OCI-LY1 (cell line): ENCODE measurements around the gene ZFR.

ENCODE experiments used
- H2AFZ ChIP-seq: fragments of 200-600 bp; sonication (generic), shearing (Covaris generic); 2 replicates; pipeline ENCODE4 v1.6.0; 2014; ENCODE audit warnings: antibody characterized with exemption, mild to moderate bottlenecking, low read length
- H3F3A ChIP-seq: fragments of 200-600 bp; sonication (generic), shearing (Covaris generic); 2 replicates; pipeline ENCODE4 v1.6.0; 2014; ENCODE audit warnings: mild to moderate bottlenecking, antibody characterized with exemption, low read length, moderate library complexity; ENCODE audit not compliant: insufficient read depth
- H3K27ac ChIP-seq: fragments of 200-600 bp; sonication (generic); 2 replicates; pipeline ENCODE4 v1.5.1; 2014; ENCODE audit warnings: low read length, mixed run types, mild to moderate bottlenecking, low read depth; ENCODE audit not compliant: poor library complexity, severe bottlenecking
- H3K27me3 ChIP-seq: fragments of 200-600 bp; sonication (generic); 2 replicates; pipeline ENCODE4 v1.6.0; 2014; ENCODE audit warnings: antibody characterized with exemption, mild to moderate bottlenecking, low read length, moderate library complexity; ENCODE audit not compliant: insufficient read depth
- H3K36me3 ChIP-seq: fragments of 200-600 bp; sonication (generic); 2 replicates; pipeline ENCODE4 v1.6.1; 2014; ENCODE audit warnings: mild to moderate bottlenecking, antibody characterized with exemption, low read length, moderate library complexity, mixed read lengths; ENCODE audit not compliant: insufficient read depth
- H3K4me1 ChIP-seq: fragments of 200-600 bp; sonication (generic); 2 replicates; pipeline ENCODE4 v1.5.1; 2014; ENCODE audit warnings: mild to moderate bottlenecking, low read length, moderate library complexity; ENCODE audit not compliant: insufficient read depth, severe bottlenecking
- H3K4me2 ChIP-seq: fragments of 200-600 bp; sonication (generic), shearing (Covaris generic); 2 replicates; pipeline ENCODE4 v1.6.1; 2014; ENCODE audit warnings: low read length
- H3K4me3 ChIP-seq: fragments of 200-600 bp; sonication (generic); 2 replicates; pipeline ENCODE4 v1.5.1; 2014; ENCODE audit warnings: low read length, low read depth, mild to moderate bottlenecking, mixed read lengths; ENCODE audit not compliant: poor library complexity, severe bottlenecking
- H3K79me2 ChIP-seq: fragments of 200-600 bp; shearing (Covaris generic); 2 replicates; pipeline ENCODE4 v1.6.1; 2016; ENCODE audit warnings: mixed run types, low read length, mixed read lengths; ENCODE audit not compliant: insufficient read depth
- H3K9ac ChIP-seq: fragments of 200-600 bp; sonication (generic), shearing (Covaris generic); 2 replicates; pipeline ENCODE4 v1.6.1; 2014; ENCODE audit warnings: mild to moderate bottlenecking, low read length, mixed read lengths
- H3K9me2 ChIP-seq: fragments of 200-600 bp; sonication (generic), shearing (Covaris generic); 2 replicates; pipeline ENCODE4 v1.6.1; 2014; ENCODE audit warnings: low read depth, mild to moderate bottlenecking, low read length, mixed read lengths
- H3K9me3 ChIP-seq: fragments of 200-600 bp; shearing (Covaris generic); 2 replicates; pipeline ENCODE4 v1.6.1; 2014; ENCODE audit warnings: low read length, mixed read lengths
- H4K20me1 ChIP-seq: fragments of 200-600 bp; sonication (generic), shearing (Covaris generic); 2 replicates; pipeline ENCODE4 v1.6.0; 2016; ENCODE audit warnings: mild to moderate bottlenecking, low read length; ENCODE audit not compliant: insufficient read depth
- CTCF ChIP-seq: fragments of 200-600 bp; sonication (generic), shearing (Covaris generic); IDR thresholded peaks from 2 replicates; pipeline ENCODE4 v1.5.1; 2017; ENCODE audit warnings: mild to moderate bottlenecking, antibody characterized with exemption, low read length, moderate library complexity, mixed read lengths
- EZH2 ChIP-seq: fragments of 200-600 bp; sonication (generic), shearing (Covaris generic); IDR thresholded peaks from 2 replicates; pipeline ENCODE4 v1.8.0; 2017; ENCODE audit warnings: borderline replicate concordance, mixed run types, mild to moderate bottlenecking, antibody characterized with exemption, low read length, moderate library complexity, mixed read lengths

The ZFR gene

GRCh38 chr5:32342656-32343055, 101.9 kb downstream of the ZFR start:
- no peak overlapping the region for H3K9ac ChIP-seq
- no peaks in the 10 kb centered on the region for H3K27me3 ChIP-seq
- H3K36me3 ChIP-seq = no peaks in the 10 kb centered on the region
- H2AFZ ChIP-seq = no peak overlapping the region
- TF ChIP-seq CTCF (no peak), EZH2 (no peak)
- H3K4me1 ChIP-seq = no peaks in the 10 kb centered on the region
- H3F3A ChIP-seq = no peaks in the 10 kb centered on the region
- H3K79me2 ChIP-seq = no peaks in the 10 kb centered on the region
- no peak overlapping the region for H3K27ac ChIP-seq
- H3K4me2 ChIP-seq = no peak overlapping the region
- H3K9me2 ChIP-seq = no peaks in the 10 kb centered on the region
- H3K4me3 ChIP-seq = no peak overlapping the region
- peaks cover 19% of the 10 kb centered on the region for H3K9me3 ChIP-seq
- no peaks in the 10 kb centered on the region for H4K20me1 ChIP-seq

- H3K27me3 ChIP-seq = no peaks in the 10 kb centered on the region
- H3K4me2 ChIP-seq = no peak overlapping the region
- H3K4me3 ChIP-seq = no peak overlapping the region
- TF ChIP-seq EZH2 = no peak
- no peak for TF ChIP-seq CTCF
- H3F3A ChIP-seq = no peaks in the 10 kb centered on the region
- peaks cover 15% of the 10 kb centered on the region for H3K9me3 ChIP-seq
- H3K27ac ChIP-seq = no peak overlapping the region
- H3K9me2 ChIP-seq = no peaks in the 10 kb centered on the region
- H4K20me1 ChIP-seq = no peaks in the 10 kb centered on the region
- no peaks in the 10 kb centered on the region for H3K79me2 ChIP-seq
- no peaks in the 10 kb centered on the region for H3K36me3 ChIP-seq
- no peak overlapping the region for H3K9ac ChIP-seq
- no peak overlapping the region for H2AFZ ChIP-seq
- no peaks in the 10 kb centered on the region for H3K4me1 ChIP-seq
Observed at GRCh38 chr5:32339878-32340277, 104.7 kb downstream of the ZFR start.

GRCh38 chr5:32339198-32339597, 105.3 kb downstream of the ZFR start:
- no peaks in the 10 kb centered on the region for H4K20me1 ChIP-seq
- H3K9ac ChIP-seq = no peak overlapping the region
- no peaks in the 10 kb centered on the region for H3K9me2 ChIP-seq
- H3K27me3 ChIP-seq = no peaks in the 10 kb centered on the region
- H3K4me3 ChIP-seq = no peak overlapping the region
- H2AFZ ChIP-seq = no peak overlapping the region
- H3K9me3 ChIP-seq = peaks cover 15% of the 10 kb centered on the region
- H3K79me2 ChIP-seq = no peaks in the 10 kb centered on the region
- TF ChIP-seq CTCF (no peak), EZH2 (no peak)
- H3K27ac ChIP-seq = no peak overlapping the region
- H3F3A ChIP-seq = no peaks in the 10 kb centered on the region
- no peak overlapping the region for H3K4me2 ChIP-seq
- H3K4me1 ChIP-seq = no peaks in the 10 kb centered on the region
- no peaks in the 10 kb centered on the region for H3K36me3 ChIP-seq
